HFFc6 (cell line): ENCODE data around the gene BIRC5. TPM values are rescaled to one million over a fixed set of nuclear protein-coding genes. Genes with fewer than 3 reads are reported as not detected.

Source experiments
- DNase-seq: peaks from one replicate; pipeline ENCODE4 v3.0.0-alpha.2; 2018
- H3K27ac Mint-ChIP-seq: 2 replicates; pipeline ENCODE4 v1.8.0; 2020; ENCODE audit warnings: mild to moderate bottlenecking, mixed read lengths
- H3K27me3 Mint-ChIP-seq: 2 replicates; pipeline ENCODE4 v1.8.0; 2021; ENCODE audit warnings: mild to moderate bottlenecking, moderate library complexity, mixed read lengths; ENCODE audit not compliant: insufficient read depth
- H3K36me3 Mint-ChIP-seq: 2 replicates; pipeline ENCODE4 v1.8.0; 2021; ENCODE audit warnings: low read depth, mixed read lengths
- H3K4me1 Mint-ChIP-seq: 2 replicates; pipeline ENCODE4 v1.8.0; 2020; ENCODE audit warnings: low read depth, mixed read lengths
- H3K4me3 Mint-ChIP-seq: 2 replicates; pipeline ENCODE4 v1.8.0; 2020; ENCODE audit warnings: mild to moderate bottlenecking, moderate library complexity, mixed read lengths
- H3K9me3 Mint-ChIP-seq: 2 replicates; pipeline ENCODE4 v1.8.0; 2020; ENCODE audit warnings: mild to moderate bottlenecking, mixed read lengths
- CTCF ChIP-seq: fragments of 200-600 bp; sonication (generic); IDR thresholded peaks from 2 replicates; pipeline ENCODE4 v1.5.0; 2021; ENCODE audit warnings: antibody characterized with exemption, mild to moderate bottlenecking
- total RNA-seq, 6 experiments: library from RNA; stranded (reverse); fragmentation: NEBNext Ultra II Directional; extraction: Animal tissue kit (Norgen Biotek cat#: 25700); gene quantifications; 2 replicates in 1 of 6; 3 replicates in 5 of 6; pipeline ENCODE4 v1.2.3, GENCODE V29; 2021

Gene BIRC5
- total RNA-seq, 6 experiments from 2014 or later, result 41.8 to 89.7 (median 83.3) TPM

- no peak overlapping the region for H3K27ac Mint-ChIP-seq
- no peaks in the 10 kb centered on the region for H3K9me3 Mint-ChIP-seq
- no peak for DNase-seq
- no peak overlapping the region for H3K4me3 Mint-ChIP-seq
- peaks cover 10% of the 10 kb centered on the region; the same call in 1 of the 2 replicates for H3K36me3 Mint-ChIP-seq
- no peak for TF ChIP-seq CTCF
- H3K27me3 Mint-ChIP-seq, result no peaks in the 10 kb centered on the region; the same call in 1 of the 2 replicates
- no peaks in the 10 kb centered on the region for H3K4me1 Mint-ChIP-seq
These were observed 9.7 kb downstream of the BIRC5 start for GRCh38 chr17:78223765-78224164.

DNA sequence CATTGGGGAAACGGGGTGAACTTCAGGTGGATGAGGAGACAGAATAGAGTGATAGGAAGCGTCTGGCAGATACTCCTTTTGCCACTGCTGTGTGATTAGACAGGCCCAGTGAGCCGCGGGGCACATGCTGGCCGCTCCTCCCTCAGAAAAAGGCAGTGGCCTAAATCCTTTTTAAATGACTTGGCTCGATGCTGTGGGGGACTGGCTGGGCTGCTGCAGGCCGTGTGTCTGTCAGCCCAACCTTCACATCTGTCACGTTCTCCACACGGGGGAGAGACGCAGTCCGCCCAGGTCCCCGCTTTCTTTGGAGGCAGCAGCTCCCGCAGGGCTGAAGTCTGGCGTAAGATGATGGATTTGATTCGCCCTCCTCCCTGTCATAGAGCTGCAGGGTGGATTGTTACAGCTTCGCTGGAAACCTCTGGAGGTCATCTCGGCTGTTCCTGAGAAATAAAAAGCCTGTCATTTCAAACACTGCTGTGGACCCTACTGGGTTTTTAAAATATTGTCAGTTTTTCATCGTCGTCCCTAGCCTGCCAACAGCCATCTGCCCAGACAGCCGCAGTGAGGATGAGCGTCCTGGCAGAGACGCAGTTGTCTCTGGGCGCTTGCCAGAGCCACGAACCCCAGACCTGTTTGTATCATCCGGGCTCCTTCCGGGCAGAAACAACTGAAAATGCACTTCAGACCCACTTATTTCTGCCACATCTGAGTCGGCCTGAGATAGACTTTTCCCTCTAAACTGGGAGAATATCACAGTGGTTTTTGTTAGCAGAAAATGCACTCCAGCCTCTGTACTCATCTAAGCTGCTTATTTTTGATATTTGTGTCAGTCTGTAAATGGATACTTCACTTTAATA, 10.4 kb downstream of the BIRC5 start:
- H3K9me3 Mint-ChIP-seq, result no peaks in the 10 kb centered on the region
- H3K27ac Mint-ChIP-seq, result no peak overlapping the region
- no peak overlapping the region for H3K4me3 Mint-ChIP-seq
- no peak for DNase-seq
- H3K27me3 Mint-ChIP-seq, result no peaks in the 10 kb centered on the region; the same call in 1 of the 2 replicates
- no peaks in the 10 kb centered on the region for H3K4me1 Mint-ChIP-seq
- peaks cover 9% of the 10 kb centered on the region; the same call in 1 of the 2 replicates for H3K36me3 Mint-ChIP-seq
- TF ChIP-seq CTCF, result no peak

DNA sequence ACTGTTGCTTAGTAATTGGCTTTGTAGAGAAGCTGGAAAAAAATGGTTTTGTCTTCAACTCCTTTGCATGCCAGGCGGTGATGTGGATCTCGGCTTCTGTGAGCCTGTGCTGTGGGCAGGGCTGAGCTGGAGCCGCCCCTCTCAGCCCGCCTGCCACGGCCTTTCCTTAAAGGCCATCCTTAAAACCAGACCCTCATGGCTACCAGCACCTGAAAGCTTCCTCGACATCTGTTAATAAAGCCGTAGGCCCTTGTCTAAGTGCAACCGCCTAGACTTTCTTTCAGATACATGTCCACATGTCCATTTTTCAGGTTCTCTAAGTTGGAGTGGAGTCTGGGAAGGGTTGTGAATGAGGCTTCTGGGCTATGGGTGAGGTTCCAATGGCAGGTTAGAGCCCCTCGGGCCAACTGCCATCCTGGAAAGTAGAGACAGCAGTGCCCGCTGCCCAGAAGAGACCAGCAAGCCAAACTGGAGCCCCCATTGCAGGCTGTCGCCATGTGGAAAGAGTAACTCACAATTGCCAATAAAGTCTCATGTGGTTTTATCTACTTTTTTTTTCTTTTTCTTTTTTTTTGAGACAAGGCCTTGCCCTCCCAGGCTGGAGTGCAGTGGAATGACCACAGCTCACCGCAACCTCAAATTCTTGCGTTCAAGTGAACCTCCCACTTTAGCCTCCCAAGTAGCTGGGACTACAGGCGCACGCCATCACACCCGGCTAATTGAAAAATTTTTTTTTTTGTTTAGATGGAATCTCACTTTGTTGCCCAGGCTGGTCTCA, 11.2 kb downstream of the BIRC5 start:
- H3K4me1 Mint-ChIP-seq, result no peaks in the 10 kb centered on the region

GRCh38 chr17:78226055-78226758, 12.2 kb downstream of the BIRC5 start:
- Mint-ChIP-seq H3K36me3 (0 out of 2 replicates have a peak, but pooled peaks cover 5% of the 10 kb centered on the region), H3K9me3 (no peaks in the 10 kb centered on the region), H3K4me3 (no peak overlapping the region), H3K27me3 (peaks cover 8% of the 10 kb centered on the region), H3K27ac (no peak overlapping the region), H3K4me1 (no peaks in the 10 kb centered on the region)
- no peak for TF ChIP-seq CTCF
- no peak for DNase-seq

More for the DNA sequence above, 11.2 kb downstream of the BIRC5 start:
- no peak for TF ChIP-seq CTCF
- Mint-ChIP-seq H3K4me3 (no peak overlapping the region), H3K36me3 (peaks cover 5% of the 10 kb centered on the region; the same call in 1 of the 2 replicates), H3K27me3 (no peaks in the 10 kb centered on the region), H3K27ac (no peak overlapping the region), H3K9me3 (no peaks in the 10 kb centered on the region)
- DNase-seq, result no peak

DNA sequence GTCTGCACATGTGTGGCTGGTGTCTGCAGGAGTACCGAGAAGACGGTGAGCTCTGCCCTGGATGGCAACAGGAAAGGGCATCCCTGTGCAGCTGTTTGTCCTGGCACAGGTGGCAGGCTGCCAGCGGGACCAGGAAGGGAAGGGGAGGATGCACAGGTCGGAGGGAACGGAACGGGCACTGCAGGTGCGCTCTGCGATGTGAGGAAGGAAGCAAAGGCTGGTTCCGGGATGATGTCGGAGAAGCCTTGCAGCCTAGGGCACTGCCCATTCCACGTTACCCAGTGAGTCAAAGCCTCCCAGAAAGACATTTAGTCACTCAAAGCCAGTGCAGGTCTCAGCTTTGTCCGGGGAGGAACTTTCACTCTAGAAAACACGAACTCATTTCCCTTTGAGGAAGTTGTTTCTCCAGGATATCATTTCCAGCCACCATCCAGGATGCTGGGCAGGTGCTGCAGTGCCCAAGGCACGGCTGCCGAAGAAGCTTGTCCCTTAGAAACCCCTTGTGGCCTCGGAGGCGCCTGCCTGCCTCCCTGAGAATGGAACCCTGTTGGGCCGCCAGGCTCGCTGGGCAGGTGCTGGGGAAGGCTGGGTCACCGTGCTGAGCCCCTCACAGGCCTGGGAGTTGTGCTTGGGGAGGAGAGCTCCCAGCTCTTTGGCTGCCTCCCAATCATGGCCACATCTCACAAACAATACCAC, 12.9 kb downstream of the BIRC5 start:
- DNase-seq, result no peak
- TF ChIP-seq CTCF, result no peak
- peaks cover 13% of the 10 kb centered on the region for H3K27me3 Mint-ChIP-seq
- no peak overlapping the region for H3K4me3 Mint-ChIP-seq
- no peaks in the 10 kb centered on the region for H3K9me3 Mint-ChIP-seq
- H3K4me1 Mint-ChIP-seq, result no peaks in the 10 kb centered on the region
- 0 out of 2 replicates have a peak, but pooled peaks cover 5% of the 10 kb centered on the region for H3K36me3 Mint-ChIP-seq
- no peak overlapping the region for H3K27ac Mint-ChIP-seq
